Endodermal cell (in vitro differentiated cells): ENCODE measurements around the gene ATRNL1. TPM values are rescaled to one million over a fixed set of nuclear protein-coding genes. Genes with fewer than 3 reads are reported as not detected.

Experiments used
- DNase-seq: peaks from one replicate; pipeline ENCODE4 v3.0.0-alpha.2; 2017
- H3K27ac ChIP-seq: 2 replicates; pipeline ENCODE4 v1.5.1; 2013; ENCODE audit warnings: mild to moderate bottlenecking, low read depth, low read length, moderate library complexity
- H3K27me3 ChIP-seq: 2 replicates; pipeline ENCODE4 v1.6.1; 2013; ENCODE audit warnings: mild to moderate bottlenecking, low read length, moderate library complexity; ENCODE audit not compliant: insufficient read depth, control insufficient read depth, poor library complexity, severe bottlenecking
- H3K36me3 ChIP-seq: 2 replicates; pipeline ENCODE4 v1.7.0; 2013; ENCODE audit warnings: mild to moderate bottlenecking, low read length, moderate library complexity; ENCODE audit not compliant: control insufficient read depth, insufficient read depth
- H3K4me1 ChIP-seq: one replicate; pipeline ENCODE4 v1.7.0; 2013; ENCODE audit warnings: low read length; ENCODE audit not compliant: control insufficient read depth, insufficient read depth
- H3K4me3 ChIP-seq: 2 replicates; pipeline ENCODE4 v1.5.1; 2013; ENCODE audit warnings: mild to moderate bottlenecking, low read length, moderate library complexity
- H3K9ac ChIP-seq: 2 replicates; pipeline ENCODE4 v1.6.1; 2013; ENCODE audit warnings: mild to moderate bottlenecking, low read length, moderate library complexity; ENCODE audit not compliant: poor library complexity, severe bottlenecking; ENCODE audit errors: extremely low read depth
- H3K9me3 ChIP-seq: 2 replicates; pipeline ENCODE4 v1.6.1; 2013; ENCODE audit warnings: mild to moderate bottlenecking, low read length, moderate library complexity; ENCODE audit not compliant: control insufficient read depth
- H3K27ac Mint-ChIP-seq: 2 replicates; pipeline ENCODE4 v1.8.0; 2020; ENCODE audit warnings: mixed read lengths
- H3K27me3 Mint-ChIP-seq: 2 replicates; pipeline ENCODE4 v1.8.0; 2021; ENCODE audit warnings: mild to moderate bottlenecking, mixed read lengths; ENCODE audit not compliant: insufficient read depth
- H3K36me3 Mint-ChIP-seq: 2 replicates; pipeline ENCODE4 v1.8.0; 2020; ENCODE audit warnings: low read depth, mixed read lengths
- H3K4me1 Mint-ChIP-seq: 2 replicates; pipeline ENCODE4 v1.8.0; 2020; ENCODE audit warnings: mixed read lengths
- H3K4me3 Mint-ChIP-seq: 2 replicates; pipeline ENCODE4 v1.8.0; 2020; ENCODE audit warnings: mild to moderate bottlenecking, moderate library complexity, mixed read lengths
- H3K9me3 Mint-ChIP-seq: 2 replicates; pipeline ENCODE4 v1.8.0; 2020; ENCODE audit warnings: mild to moderate bottlenecking, mixed read lengths
- CTCF ChIP-seq: fragments of 200-600 bp; sonication (generic); conservative IDR thresholded peaks from 2 replicates; pipeline ENCODE4 v1.5.0; 2021; ENCODE audit warnings: antibody characterized with exemption, mild to moderate bottlenecking
- WGBS, 2 experiments: methylation state at CpG; one replicate each; pipeline versions ENCODE4 v1.1.5 to v1.1.7; 2013; ENCODE audit warnings: missing lambda C conversion rate in 2 of 2, mixed read lengths in 1 of 2; ENCODE audit not compliant: insufficient coverage in 1 of 2, insufficient read length in 1 of 2; 5-methylcytosine and 5-hydroxymethylcytosine counted together
- total RNA-seq, 2 donors: library from RNA; stranded (reverse); fragmentation: NEBNext Ultra II Directional in 1 of 2; extraction: Animal tissue kit (Norgen Biotek cat#: 25700) in 1 of 2; gene quantifications; 2 replicates in 1 of 2; 3 replicates in 1 of 2; pipeline ENCODE4 v1.2.1, GENCODE V29; 2021

The ATRNL1 gene
- total RNA-seq, 2 donors from 2014 or later, result 8.0 to 9.0 TPM

- no peak overlapping the region for H3K4me3 ChIP-seq
- no peaks in the 10 kb centered on the region for H3K36me3 ChIP-seq
- Mint-ChIP-seq H3K27me3 (no peaks in the 10 kb centered on the region), H3K4me1 (no peaks in the 10 kb centered on the region), H3K27ac (no peak overlapping the region), H3K9me3 (no peaks in the 10 kb centered on the region), H3K4me3 (no peak overlapping the region), H3K36me3 (no peaks in the 10 kb centered on the region)
- 82 to 100% methylated on average over 1 of the region's 1 CpG for WGBS, 2 experiments
- TF ChIP-seq CTCF, result no peak
- no peak overlapping the region for H3K9ac ChIP-seq
- no peak for DNase-seq
- H3K27me3 ChIP-seq, result no peaks in the 10 kb centered on the region
- no peaks in the 10 kb centered on the region for H3K9me3 ChIP-seq
- no peaks in the 10 kb centered on the region for H3K4me1 ChIP-seq
- H3K27ac ChIP-seq, result no peak overlapping the region
These were observed 822.3 kb downstream of the ATRNL1 start for GRCh38 chr10:115915429-115915828.

GRCh38 chr10:115918812-115919211 lies 825.6 kb downstream of the ATRNL1 start:
- H3K9me3 ChIP-seq, result no peaks in the 10 kb centered on the region
- no peak for TF ChIP-seq CTCF
- Mint-ChIP-seq H3K36me3 (no peaks in the 10 kb centered on the region), H3K9me3 (peaks cover 6% of the 10 kb centered on the region), H3K27me3 (no peaks in the 10 kb centered on the region), H3K27ac (no peak overlapping the region), H3K4me1 (peaks cover 5% of the 10 kb centered on the region), H3K4me3 (no peak overlapping the region)
- no peaks in the 10 kb centered on the region for H3K27me3 ChIP-seq
- no peak overlapping the region for H3K27ac ChIP-seq
- no peaks in the 10 kb centered on the region for H3K4me1 ChIP-seq
- H3K9ac ChIP-seq, result no peak overlapping the region
- 96 to 100% methylated on average over 1 to 2 of the region's 2 CpGs for WGBS, 2 experiments
- no peak for DNase-seq
- no peaks in the 10 kb centered on the region for H3K36me3 ChIP-seq
- no peak overlapping the region for H3K4me3 ChIP-seq

GRCh38 chr10:115921795-115922194 lies 828.6 kb downstream of the ATRNL1 start:
- H3K4me1 ChIP-seq, result no peaks in the 10 kb centered on the region
- peaks cover 22% of the 10 kb centered on the region for H3K9me3 Mint-ChIP-seq
- no peaks in the 10 kb centered on the region for H3K27me3 ChIP-seq
- peaks cover 6% of the 10 kb centered on the region for H3K36me3 Mint-ChIP-seq
- no peak for DNase-seq
- H3K27ac ChIP-seq, result no peak overlapping the region
- no peaks in the 10 kb centered on the region for H3K36me3 ChIP-seq
- H3K9ac ChIP-seq, result no peak overlapping the region
- H3K4me3 Mint-ChIP-seq, result no peak overlapping the region
- H3K4me3 ChIP-seq, result no peak overlapping the region
- no peak overlapping the region for H3K27ac Mint-ChIP-seq
- H3K27me3 Mint-ChIP-seq, result no peaks in the 10 kb centered on the region
- WGBS, 2 experiments, result 74 to 87% methylated on average over 2 to 4 of the region's 4 CpGs
- no peaks in the 10 kb centered on the region for H3K9me3 ChIP-seq
- TF ChIP-seq CTCF, result no peak
- H3K4me1 Mint-ChIP-seq, result peaks cover 5% of the 10 kb centered on the region
